Colonic mucosa (tissue), 4 donors: ENCODE data around the gene USP9X. TPM values are rescaled to one million over a fixed set of nuclear protein-coding genes. Genes with fewer than 3 reads are reported as not detected.
"Not testable (repeated sequence)": the region's sequence is repeated elsewhere in the genome, so short reads cannot be mapped to it uniquely, and the experiment has no call there.

Experiments used
- DNase-seq: peaks from one replicate; pipeline ENCODE4 v3.0.0-alpha.2; 2020
- H3K27ac ChIP-seq: fragments of 200-600 bp; one replicate; pipeline ENCODE4 v1.8.0; 2021
- H3K27me3 ChIP-seq: fragments of 200-600 bp; one replicate; pipeline ENCODE4 v1.8.0; 2021
- H3K36me3 ChIP-seq: fragments of 200-600 bp; one replicate; pipeline ENCODE4 v1.8.0; 2021
- H3K4me1 ChIP-seq: fragments of 200-600 bp; one replicate; pipeline ENCODE4 v1.8.0; 2021; ENCODE audit warnings: mild to moderate bottlenecking
- H3K4me3 ChIP-seq: fragments of 200-600 bp; one replicate; pipeline ENCODE4 v1.8.0; 2021
- H3K9ac ChIP-seq, 2 donors: one replicate each; pipeline ENCODE4 v1.7.0; 2013; ENCODE audit warnings: control low read depth in 2 of 2, low read depth in 2 of 2, low read length in 2 of 2
- H3K9me3 ChIP-seq: fragments of 200-600 bp; one replicate; pipeline ENCODE4 v1.8.0; 2021
- CTCF ChIP-seq: fragments of 200-600 bp; IDR thresholded peaks from one replicate; pipeline ENCODE4 v1.8.0; 2022; ENCODE audit warnings: antibody characterized with exemption, mild to moderate bottlenecking
- intact Hi-C: fragments of 100-400 bp; cut with DNase I; formaldehyde crosslinking; loops from one replicate; pipeline ENCODE4 v1.14.1; 2022
- total RNA-seq, 2 donors: library from RNA; stranded (reverse); fragmentation: NEBNext Ultra II Directional in 1 of 2; extraction: Animal tissue kit (Norgen Biotek cat#: 25700) in 1 of 2; gene quantifications; one replicate each; pipeline ENCODE4 v1.2.1, GENCODE V29; 2021
- donor health status: healthy.
- donor health status: DM: no; HTN: no; CAD: no.
- donor health status: DM: no; HTN: no; CAD: no.

Gene USP9X
- total RNA-seq, 2 donors from 2014 or later = 74.5 to 89.0 TPM

- Histone ChIP-seq H3K4me3 (no peak overlapping the region), H3K27ac (no peak overlapping the region), H3K9ac (no peak overlapping the region), H3K27me3 (peaks cover 7% of the 10 kb centered on the region), H3K36me3 (no peaks in the 10 kb centered on the region), H3K4me1 (no peaks in the 10 kb centered on the region), H3K9me3 (no peaks in the 10 kb centered on the region)
- intact Hi-C loops = no loop called here
- no peak for TF ChIP-seq CTCF
- no peak for DNase-seq
Observed at GRCh38 chrX:41265615-41266014, 180.4 kb downstream of the USP9X start.

GRCh38 chrX:41273638-41274037 lies 188.4 kb downstream of the USP9X start:
- Histone ChIP-seq H3K9ac (no peak overlapping the region), H3K4me3 (no peak overlapping the region), H3K9me3 (no peaks in the 10 kb centered on the region), H3K36me3 (no peaks in the 10 kb centered on the region), H3K27me3 (peaks cover 5% of the 10 kb centered on the region), H3K4me1 (no peaks in the 10 kb centered on the region), H3K27ac (no peak overlapping the region)
- no peak for DNase-seq
- intact Hi-C loops = loop anchor here (10.0 kb wide), 1 partner anchor 171 kb away; the partner anchor contains the start of gene NYX
- no peak for TF ChIP-seq CTCF

- Histone ChIP-seq H3K9ac (peak overlapping the region; percentile 26 to 69), H3K27me3 (peaks cover 5% of the 10 kb centered on the region), H3K4me1 (no peaks in the 10 kb centered on the region), H3K36me3 (no peaks in the 10 kb centered on the region), H3K27ac (no peak overlapping the region), H3K4me3 (peak overlapping the region; percentile 37), H3K9me3 (no peaks in the 10 kb centered on the region)
- intact Hi-C loops = loop anchor here (10.0 kb wide), 1 partner anchor 169 kb away; the partner anchor contains the start of gene NYX
- DNase-seq = peak; percentile 67
- no peak for TF ChIP-seq CTCF
Observed at GRCh38 chrX:41275661-41276609, 190.7 kb downstream of the USP9X start.

GRCh38 chrX:41276661-41277506 lies 191.6 kb downstream of the USP9X start:
- Histone ChIP-seq H3K27ac (no peak overlapping the region), H3K4me1 (no peaks in the 10 kb centered on the region), H3K27me3 (peaks cover 5% of the 10 kb centered on the region), H3K9me3 (no peaks in the 10 kb centered on the region), H3K36me3 (no peaks in the 10 kb centered on the region), H3K9ac (peak overlapping the region in 1 of 2 donors; percentile 26), H3K4me3 (peak overlapping the region; percentile 37)
- no peak for TF ChIP-seq CTCF
- intact Hi-C loops = loop anchor here (10.0 kb wide), 1 partner anchor 168 kb away; the partner anchor contains the start of gene NYX
- DNase-seq = no peak

GRCh38 chrX:41282307-41282706 lies 197.1 kb downstream of the USP9X start:
- H3K4me1 ChIP-seq, H3K4me3 ChIP-seq, H3K27ac ChIP-seq, H3K27me3 ChIP-seq, H3K9me3 ChIP-seq, intact Hi-C loops, DNase-seq, H3K9ac ChIP-seq, H3K36me3 ChIP-seq: not testable (repeated sequence)

GRCh38 chrX:41285928-41286327 lies 200.7 kb downstream of the USP9X start:
- H3K36me3 ChIP-seq, H3K9me3 ChIP-seq, intact Hi-C loops, H3K4me3 ChIP-seq, H3K4me1 ChIP-seq, H3K27ac ChIP-seq, H3K27me3 ChIP-seq, DNase-seq, H3K9ac ChIP-seq: not testable (repeated sequence)
